HG02885 (cell line): ENCODE results near the gene RANBP1.

ENCODE experiments used
- ATAC-seq: cut with Tn5 transposase; IDR thresholded peaks from one replicate; pipeline ENCODE4 v1.9.1; 2021; ENCODE audit warnings: mild to moderate bottlenecking; ENCODE audit not compliant: unreplicated experiment, poor library complexity

RANBP1 gene

GRCh38 chr22:20133930-20134549, 18.1 kb downstream of the RANBP1 start:
- no peak for ATAC-seq

- no peak for ATAC-seq
Measured at GRCh38 chr22:20135265-20135664, 19.4 kb downstream of the RANBP1 start.

- no peak for ATAC-seq
Measured at GRCh38 chr22:20135806-20136602, 20.1 kb downstream of the RANBP1 start.

- ATAC-seq = no peak
Measured at GRCh38 chr22:20136603-20136873, 20.6 kb downstream of the RANBP1 start.

- ATAC-seq = no peak
Measured at GRCh38 chr22:20137113-20137512, 21.2 kb downstream of the RANBP1 start.

- ATAC-seq = no peak
Measured at GRCh38 chr22:20137671-20138416, 21.9 kb downstream of the RANBP1 start.

- ATAC-seq = no peak
Measured at GRCh38 chr22:20138417-20138738, 22.5 kb downstream of the RANBP1 start.

- ATAC-seq = no peak
Measured at GRCh38 chr22:20138868-20139267, 23.0 kb downstream of the RANBP1 start.

- no peak for ATAC-seq
Measured at GRCh38 chr22:20139391-20140106, 23.6 kb downstream of the RANBP1 start.

- no peak for ATAC-seq
Measured at GRCh38 chr22:20140107-20140445, 24.2 kb downstream of the RANBP1 start.

GRCh38 chr22:20140521-20140964, 24.6 kb downstream of the RANBP1 start:
- ATAC-seq = no peak

- no peak for ATAC-seq
Measured at GRCh38 chr22:20141186-20142077, 25.5 kb downstream of the RANBP1 start.

- ATAC-seq = no peak
Measured at GRCh38 chr22:20142711-20143621, 27.1 kb downstream of the RANBP1 start.

- ATAC-seq = no peak
Measured at GRCh38 chr22:20143883-20144665, 28.2 kb downstream of the RANBP1 start.

GRCh38 chr22:20145206-20145831, 29.4 kb downstream of the RANBP1 start:
- ATAC-seq = no peak

GRCh38 chr22:20145832-20146223, 29.9 kb downstream of the RANBP1 start:
- ATAC-seq = no peak

GRCh38 chr22:20146777-20147176, 30.9 kb downstream of the RANBP1 start:
- peak; percentile 55 for ATAC-seq
